Spleen (tissue), 7 donors: ENCODE data around the gene GNAI1.

Source experiments
- POLR2A ChIP-seq, 3 donors: fragments of 450-650 bp; IDR thresholded peaks; one replicate each; pipeline ENCODE4 v1.5.1; 2017; ENCODE audit warnings: antibody characterized with exemption in 3 of 3, mild to moderate bottlenecking in 1 of 3
- POLR2AphosphoS5 ChIP-seq, 3 donors: sonication (generic); formaldehyde crosslinking; IDR thresholded peaks; one replicate each; pipeline ENCODE4 v1.5.1; 2017; ENCODE audit warnings: antibody characterized with exemption in 3 of 3
- TF ChIP-seq, protein P1 (sequence below), 11 experiments: fragments of 200-600 bp in 7 of 11; fragments of 450-650 bp in 4 of 11; sonication (generic) in 4 of 11; IDR thresholded peaks in 8 of 11; conservative IDR thresholded peaks in 3 of 11; 1 replicate in 7 of 11; 2 replicates in 4 of 11; pipeline versions ENCODE4 v1.4.0 to v1.8.0; 2016 to 2021; ENCODE audit warnings: antibody characterized with exemption in 11 of 11, inconsistent platforms in 4 of 11, mild to moderate bottlenecking in 1 of 11
- donor health status: DM: no; HTN: no; CAD: no; lungs with moderate emphysema.
- donor health status: DM: no; HTN: no; CAD: no.
- donor health status: DM: no; HTN: no; CAD: no.

DNA sequence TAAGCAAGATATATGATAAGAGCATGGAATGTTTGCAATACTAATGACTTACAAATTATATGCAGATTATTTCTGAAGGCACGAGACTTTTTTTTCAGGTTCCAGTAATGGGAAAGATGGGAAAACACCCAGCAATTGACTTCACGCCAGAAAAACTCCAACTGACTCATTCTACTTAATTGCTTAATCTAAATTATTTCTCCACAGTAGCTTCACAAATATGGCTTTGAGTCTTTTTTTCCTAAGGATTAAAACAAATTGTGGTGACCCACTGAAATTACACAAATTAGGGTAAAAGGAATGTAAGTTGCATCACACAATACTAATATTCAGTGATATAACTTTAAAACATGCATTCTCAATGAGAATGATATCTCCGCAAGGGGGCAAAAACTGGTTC, 138.7 kb downstream of the GNAI1 start:
- TF ChIP-seq, protein P1, sequence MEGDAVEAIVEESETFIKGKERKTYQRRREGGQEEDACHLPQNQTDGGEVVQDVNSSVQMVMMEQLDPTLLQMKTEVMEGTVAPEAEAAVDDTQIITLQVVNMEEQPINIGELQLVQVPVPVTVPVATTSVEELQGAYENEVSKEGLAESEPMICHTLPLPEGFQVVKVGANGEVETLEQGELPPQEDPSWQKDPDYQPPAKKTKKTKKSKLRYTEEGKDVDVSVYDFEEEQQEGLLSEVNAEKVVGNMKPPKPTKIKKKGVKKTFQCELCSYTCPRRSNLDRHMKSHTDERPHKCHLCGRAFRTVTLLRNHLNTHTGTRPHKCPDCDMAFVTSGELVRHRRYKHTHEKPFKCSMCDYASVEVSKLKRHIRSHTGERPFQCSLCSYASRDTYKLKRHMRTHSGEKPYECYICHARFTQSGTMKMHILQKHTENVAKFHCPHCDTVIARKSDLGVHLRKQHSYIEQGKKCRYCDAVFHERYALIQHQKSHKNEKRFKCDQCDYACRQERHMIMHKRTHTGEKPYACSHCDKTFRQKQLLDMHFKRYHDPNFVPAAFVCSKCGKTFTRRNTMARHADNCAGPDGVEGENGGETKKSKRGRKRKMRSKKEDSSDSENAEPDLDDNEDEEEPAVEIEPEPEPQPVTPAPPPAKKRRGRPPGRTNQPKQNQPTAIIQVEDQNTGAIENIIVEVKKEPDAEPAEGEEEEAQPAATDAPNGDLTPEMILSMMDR (IDR thresholded peaks at IDR 0.05 in 8 of 11, conservative IDR thresholded peaks at IDR 0.05 in 3 of 11) = no peak
- TF ChIP-seq POLR2A (IDR thresholded peaks at IDR 0.05) (no peak), POLR2AphosphoS5 (IDR thresholded peaks at IDR 0.05) (no peak)
